Type B pancreatic cell (in vitro differentiated cells): ENCODE data around the gene ODC1. TPM values are rescaled to one million over a fixed set of nuclear protein-coding genes. Genes with fewer than 3 reads are reported as not detected.

Experiments used
- DNase-seq: peaks from one replicate; pipeline ENCODE4 v3.0.0; 2021; ENCODE audit warnings: mixed read lengths; ENCODE audit not compliant: unreplicated experiment; ENCODE audit errors: extremely low spot score
- H3K27ac Mint-ChIP-seq: 2 replicates; pipeline ENCODE4 v1.8.0; 2021; ENCODE audit warnings: mild to moderate bottlenecking, mixed read lengths
- H3K27me3 Mint-ChIP-seq: 2 replicates; pipeline ENCODE4 v1.8.0; 2021; ENCODE audit warnings: mixed read lengths
- H3K36me3 Mint-ChIP-seq: 2 replicates; pipeline ENCODE4 v1.8.0; 2021; ENCODE audit warnings: mixed read lengths
- H3K4me1 Mint-ChIP-seq: one replicate; pipeline ENCODE4 v1.8.0; 2021; ENCODE audit warnings: mixed read lengths; ENCODE audit not compliant: unreplicated experiment
- H3K4me3 Mint-ChIP-seq: 2 replicates; pipeline ENCODE4 v1.8.0; 2021; ENCODE audit warnings: mild to moderate bottlenecking, mixed read lengths
- H3K9me3 Mint-ChIP-seq: 2 replicates; pipeline ENCODE4 v1.8.0; 2021; ENCODE audit warnings: mixed read lengths
- CTCF ChIP-seq: fragments of 200-600 bp; sonication (generic); conservative IDR thresholded peaks from 2 replicates; pipeline ENCODE4 v1.5.0; 2021; ENCODE audit warnings: antibody characterized with exemption, mild to moderate bottlenecking
- total RNA-seq: library from RNA; stranded (reverse); gene quantifications from 2 replicates; pipeline ENCODE4 v1.2.1, GENCODE V29; 2021; ENCODE audit warnings: low replicate concordance

The ODC1 gene
- total RNA-seq, 1 donor from 2014 or later = 135 TPM

- peaks cover 4% of the 10 kb centered on the region for H3K4me1 Mint-ChIP-seq
- H3K36me3 Mint-ChIP-seq = peaks cover 4% of the 10 kb centered on the region
- DNase-seq = no peak
- no peak overlapping the region for H3K4me3 Mint-ChIP-seq
- TF ChIP-seq CTCF = no peak
- H3K27me3 Mint-ChIP-seq = no peaks in the 10 kb centered on the region
- H3K9me3 Mint-ChIP-seq = no peaks in the 10 kb centered on the region
- H3K27ac Mint-ChIP-seq = no peak overlapping the region
These were observed 47.6 kb downstream of the ODC1 start for GRCh38 chr2:10400568-10400977.

GRCh38 chr2:10400002-10400401 is 48.1 kb downstream of the ODC1 start:
- Mint-ChIP-seq H3K4me1 (peaks cover 10% of the 10 kb centered on the region), H3K4me3 (no peak overlapping the region), H3K27ac (no peak overlapping the region), H3K27me3 (no peaks in the 10 kb centered on the region), H3K36me3 (peaks cover 4% of the 10 kb centered on the region), H3K9me3 (no peaks in the 10 kb centered on the region)
- no peak for TF ChIP-seq CTCF
- no peak for DNase-seq

- Mint-ChIP-seq H3K4me1 (peaks cover 11% of the 10 kb centered on the region), H3K27ac (no peak overlapping the region), H3K9me3 (no peaks in the 10 kb centered on the region), H3K4me3 (no peak overlapping the region), H3K36me3 (peaks cover 4% of the 10 kb centered on the region), H3K27me3 (no peaks in the 10 kb centered on the region)
- no peak for DNase-seq
- no peak for TF ChIP-seq CTCF
These were observed 48.8 kb downstream of the ODC1 start for GRCh38 chr2:10399358-10399757.

GRCh38 chr2:10398496-10398895 is 49.6 kb downstream of the ODC1 start:
- TF ChIP-seq CTCF = no peak
- Mint-ChIP-seq H3K36me3 (peaks cover 4% of the 10 kb centered on the region), H3K9me3 (no peaks in the 10 kb centered on the region), H3K27ac (no peak overlapping the region), H3K4me1 (peaks cover 11% of the 10 kb centered on the region), H3K27me3 (no peaks in the 10 kb centered on the region), H3K4me3 (no peak overlapping the region)
- no peak for DNase-seq

GRCh38 chr2:10397878-10398277 is 50.2 kb downstream of the ODC1 start:
- no peak overlapping the region for H3K4me3 Mint-ChIP-seq
- peaks cover 11% of the 10 kb centered on the region for H3K4me1 Mint-ChIP-seq
- H3K27ac Mint-ChIP-seq = no peak overlapping the region
- H3K36me3 Mint-ChIP-seq = peaks cover 4% of the 10 kb centered on the region
- no peak for TF ChIP-seq CTCF
- H3K9me3 Mint-ChIP-seq = no peaks in the 10 kb centered on the region
- H3K27me3 Mint-ChIP-seq = no peaks in the 10 kb centered on the region
- DNase-seq = no peak

GRCh38 chr2:10397297-10397875 is 50.7 kb downstream of the ODC1 start:
- no peak for TF ChIP-seq CTCF
- H3K4me3 Mint-ChIP-seq = no peak overlapping the region
- no peak overlapping the region for H3K27ac Mint-ChIP-seq
- peaks cover 4% of the 10 kb centered on the region for H3K36me3 Mint-ChIP-seq
- H3K9me3 Mint-ChIP-seq = no peaks in the 10 kb centered on the region
- peaks cover 13% of the 10 kb centered on the region for H3K4me1 Mint-ChIP-seq
- no peak for DNase-seq
- H3K27me3 Mint-ChIP-seq = no peaks in the 10 kb centered on the region
